ENCODE data around the gene PRRT1. TPM values are rescaled to one million over a fixed set of nuclear protein-coding genes. Genes with fewer than 3 reads are reported as not detected.
"Not testable (repeated sequence)": the region's sequence is repeated elsewhere in the genome, so short reads cannot be mapped to it uniquely, and the experiment has no call there.

Gene PRRT1
- total RNA-seq, 1 donor from 2014 or later = 1.4 TPM

GRCh38 chr6:32196682-32197616 is 45.2 kb upstream of the PRRT1 start:
- TF ChIP-seq CTCF (IDR thresholded peaks at IDR 0.05) = no peak
- no peak for DNase-seq (ENCODE audit: low spot score in 2 of 2)
- intact Hi-C loops (cut with DNase I) = loop anchor here (5.0 kb wide), 6 partner anchors 70 to 1215 kb away; partner anchors contain the start of genes ATF6B, C6orf47, GPANK1 and PHF1
- H3K4me1 ChIP-seq = peaks cover 3 to 9% of the 10 kb centered on the region in 2 donors
- H3K9me3 ChIP-seq = no peaks in the 10 kb centered on the region
- H3K27me3 ChIP-seq = no peaks in the 10 kb centered on the region
- peak overlapping the region; percentile 78 to 88 for H3K4me3 ChIP-seq
- H3K27ac ChIP-seq = peak overlapping the region; percentile 99 to 100
- no peaks in the 10 kb centered on the region for H3K36me3 ChIP-seq

GRCh38 chr6:32195902-32196681 is 44.4 kb upstream of the PRRT1 start:
- Histone ChIP-seq H3K27me3 (no peaks in the 10 kb centered on the region), H3K4me1 (peaks cover 3 to 14% of the 10 kb centered on the region in 2 donors), H3K9me3 (no peaks in the 10 kb centered on the region), H3K4me3 (peak overlapping the region; percentile 78 to 88), H3K36me3 (no peaks in the 10 kb centered on the region), H3K27ac (peak overlapping the region; percentile 99 to 100)
- TF ChIP-seq CTCF (IDR thresholded peaks at IDR 0.05) = no peak
- intact Hi-C loops (cut with DNase I) = loop anchor here (1.0 to 5.0 kb wide), 8 partner anchors 19 to 1216 kb away; partner anchors contain the start of genes ATF6B, C6orf47, GPANK1 and PHF1
- peak; percentile 79 to 96 for DNase-seq (ENCODE audit: low spot score in 2 of 2)

GRCh38 chr6:32195652-32195901 is 43.8 kb upstream of the PRRT1 start:
- peak; percentile 100 for DNase-seq (ENCODE audit: low spot score in 2 of 2)
- Histone ChIP-seq H3K9me3 (no peaks in the 10 kb centered on the region), H3K27ac (peak overlapping the region; percentile 99 to 100), H3K4me3 (peak overlapping the region; percentile 78 to 88), H3K27me3 (no peaks in the 10 kb centered on the region), H3K4me1 (peaks cover 8 to 19% of the 10 kb centered on the region in 2 donors), H3K36me3 (no peaks in the 10 kb centered on the region)
- intact Hi-C loops (cut with DNase I) = loop anchor here (1.0 to 5.0 kb wide), 8 partner anchors 18 to 1217 kb away; partner anchors contain the start of genes ATF6B, C6orf47, GPANK1 and PHF1
- TF ChIP-seq CTCF (IDR thresholded peaks at IDR 0.05) = peak in 1 of 3 experiments; percentile 63

GRCh38 chr6:32194825-32195651 is 43.3 kb upstream of the PRRT1 start:
- intact Hi-C loops (cut with DNase I) = loop anchor here (1.0 to 5.0 kb wide), 8 partner anchors 18 to 1217 kb away; partner anchors contain the start of genes ATF6B, C6orf47, GPANK1 and PHF1
- Histone ChIP-seq H3K27ac (peak overlapping the region; percentile 87 to 92), H3K4me3 (peak overlapping the region; percentile 32 to 64), H3K27me3 (no peaks in the 10 kb centered on the region), H3K9me3 (no peaks in the 10 kb centered on the region), H3K4me1 (peaks cover 8 to 20% of the 10 kb centered on the region in 2 donors), H3K36me3 (no peaks in the 10 kb centered on the region)
- TF ChIP-seq CTCF (IDR thresholded peaks at IDR 0.05) = peak; percentile 35 to 53 (median 42)
- DNase-seq (ENCODE audit: low spot score in 2 of 2) = peak in 1 of 2 donors; percentile 76

- intact Hi-C loops (cut with DNase I) = no loop called here
- Histone ChIP-seq H3K4me3 (no peak overlapping the region), H3K27me3 (no peaks in the 10 kb centered on the region), H3K9me3 (no peaks in the 10 kb centered on the region), H3K36me3 (no peaks in the 10 kb centered on the region), H3K4me1 (peaks cover 8 to 20% of the 10 kb centered on the region in 2 donors), H3K27ac (peak overlapping the region; percentile 87 to 92)
- no peak for TF ChIP-seq CTCF (IDR thresholded peaks at IDR 0.05)
- DNase-seq (ENCODE audit: low spot score in 2 of 2) = no peak
Observed at GRCh38 chr6:32194388-32194787, 42.6 kb upstream of the PRRT1 start.

GRCh38 chr6:32193096-32193495 is 41.4 kb upstream of the PRRT1 start:
- H3K27me3 ChIP-seq; DNase-seq (ENCODE audit: low spot score in 2 of 2); H3K36me3 ChIP-seq; H3K9me3 ChIP-seq; intact Hi-C loops (cut with DNase I): not testable (repeated sequence)
- H3K4me3 ChIP-seq = peak overlapping the region in 1 of 2 donors; percentile 98
- H3K27ac ChIP-seq = peak overlapping the region; percentile 80 to 99
- H3K4me1 ChIP-seq = peaks cover 8 to 30% of the 10 kb centered on the region in 2 donors
